WTC11 (cell line): Measurements from ENCODE around the gene CST8. TPM values are rescaled to one million over a fixed set of nuclear protein-coding genes. Genes with fewer than 3 reads are reported as not detected.
A peak's percentile ranks its signal among the peaks of the same experiment; 100 is the strongest.

Source experiments
- ATAC-seq: fragments of 200-7000 bp; cut with Tn5 transposase; 2 replicates; pipeline ENCODE4 v1.10.0; 2021; ENCODE audit warnings: mild to moderate bottlenecking, moderate library complexity
- CTCF ChIA-PET: fragments of 300-600 bp; sonication (Branson Sonifier 250); formaldehyde crosslinking; loops from one replicate; lab custom pipeline; 2021; ENCODE audit warnings: antibody characterized with exemption; lab: Charles Lee
- POLR2A ChIA-PET: fragments of 350-600 bp; sonication (Branson Sonifier 250); formaldehyde crosslinking; loops from one replicate; lab custom pipeline; 2021; ENCODE audit warnings: antibody characterized with exemption; lab: Charles Lee
- DNase-seq: peaks from one replicate; pipeline ENCODE4 v3.0.0; 2021; ENCODE audit warnings: low spot score
- H3K27ac Mint-ChIP-seq: 2 replicates; pipeline ENCODE4 v1.8.0; 2021; ENCODE audit warnings: mixed read lengths
- H3K27me3 Mint-ChIP-seq: 2 replicates; pipeline ENCODE4 v1.8.0; 2021; ENCODE audit warnings: low read depth, mild to moderate bottlenecking, moderate library complexity, mixed read lengths
- H3K36me3 Mint-ChIP-seq: 2 replicates; pipeline ENCODE4 v1.8.0; 2021; ENCODE audit warnings: mixed read lengths
- H3K4me1 Mint-ChIP-seq: 2 replicates; pipeline ENCODE4 v1.8.0; 2022; ENCODE audit warnings: mixed read lengths
- H3K4me3 Mint-ChIP-seq: 2 replicates; pipeline ENCODE4 v1.8.0; 2021; ENCODE audit warnings: mild to moderate bottlenecking, moderate library complexity, mixed read lengths
- H3K9me3 Mint-ChIP-seq: 2 replicates; pipeline ENCODE4 v1.8.0; 2021; ENCODE audit warnings: mixed read lengths
- ATF2 ChIP-seq: sonication (generic); formaldehyde crosslinking; IDR thresholded peaks from 2 replicates; pipeline ENCODE4 v1.8.1; 2022; ENCODE audit warnings: low read depth, missing genetic modification reagents, borderline replicate concordance
- CBFB ChIP-seq: sonication (generic); formaldehyde crosslinking; IDR thresholded peaks from 2 replicates; pipeline ENCODE4 v1.8.1; 2022; ENCODE audit warnings: mild to moderate bottlenecking, low read depth, missing genetic modification reagents
- E2F1 ChIP-seq: sonication (generic); formaldehyde crosslinking; IDR thresholded peaks from 2 replicates; pipeline ENCODE4 v1.8.0; 2022; ENCODE audit warnings: mild to moderate bottlenecking, missing genetic modification reagents
- FOXP1 ChIP-seq: sonication (generic); formaldehyde crosslinking; IDR thresholded peaks from 2 replicates; pipeline ENCODE4 v1.8.0; 2022; ENCODE audit warnings: missing genetic modification reagents, mild to moderate bottlenecking, moderate library complexity, borderline replicate concordance
- GABPB1 ChIP-seq: sonication (generic); formaldehyde crosslinking; IDR thresholded peaks from 2 replicates; pipeline ENCODE4 v1.8.1; 2023; ENCODE audit warnings: mild to moderate bottlenecking, missing genetic modification reagents
- IRF2 ChIP-seq: sonication (generic); formaldehyde crosslinking; IDR thresholded peaks from 2 replicates; pipeline ENCODE4 v1.8.0; 2022; ENCODE audit warnings: low read depth, missing genetic modification reagents, borderline replicate concordance
- JUN ChIP-seq: sonication (generic); formaldehyde crosslinking; IDR thresholded peaks from 2 replicates; pipeline ENCODE4 v1.8.0; 2023; ENCODE audit warnings: mild to moderate bottlenecking, missing genetic modification reagents
- KAT7 ChIP-seq: sonication (generic); formaldehyde crosslinking; IDR thresholded peaks from 2 replicates; pipeline ENCODE4 v1.8.1; 2023; ENCODE audit warnings: missing genetic modification reagents, mild to moderate bottlenecking, borderline replicate concordance
- MAX ChIP-seq: sonication (generic); formaldehyde crosslinking; IDR thresholded peaks from 2 replicates; pipeline ENCODE4 v1.8.0; 2022; ENCODE audit warnings: mild to moderate bottlenecking, missing genetic modification reagents
- RORB ChIP-seq: fragments of 250-450 bp; sonication (Bioruptor Pico); IDR thresholded peaks from 2 replicates; pipeline ENCODE4 v1.9.0; 2021; ENCODE audit warnings: mild to moderate bottlenecking
- SMAD4 ChIP-seq: sonication (generic); formaldehyde crosslinking; IDR thresholded peaks from 2 replicates; pipeline ENCODE4 v1.8.0; 2022; ENCODE audit warnings: mild to moderate bottlenecking, missing genetic modification reagents
- SP1 ChIP-seq: sonication (generic); formaldehyde crosslinking; conservative IDR thresholded peaks from 2 replicates; pipeline ENCODE4 v1.8.1; 2022; ENCODE audit warnings: missing genetic modification reagents
- TEAD4 ChIP-seq: sonication (generic); formaldehyde crosslinking; IDR thresholded peaks from 2 replicates; pipeline ENCODE4 v1.8.0; 2022; ENCODE audit warnings: mild to moderate bottlenecking, missing genetic modification reagents
- ZNF138 ChIP-seq: sonication (generic); formaldehyde crosslinking; conservative IDR thresholded peaks from 2 replicates; pipeline ENCODE4 v1.8.1; 2022; ENCODE audit warnings: mild to moderate bottlenecking, moderate library complexity, missing genetic modification reagents
- ZNF671 ChIP-seq: fragments of 250-450 bp; sonication (Bioruptor Pico); IDR thresholded peaks from 2 replicates; pipeline ENCODE4 v1.8.0; 2021; ENCODE audit warnings: mild to moderate bottlenecking
- ZSCAN18 ChIP-seq: fragments of 250-450 bp; sonication (Bioruptor Pico); IDR thresholded peaks from 2 replicates; pipeline ENCODE4 v2.1.2; 2022; ENCODE audit warnings: mild to moderate bottlenecking, moderate library complexity
- total RNA-seq: library from RNA; stranded (reverse); gene quantifications from 3 replicates; pipeline ENCODE4 v1.2.3, GENCODE V29; 2021
- TF ChIP-seq, protein P1 (sequence below): sonication (generic); formaldehyde crosslinking; IDR thresholded peaks from 2 replicates; pipeline ENCODE4 v1.8.1; 2023; ENCODE audit warnings: mild to moderate bottlenecking, missing genetic modification reagents, borderline replicate concordance
- TF ChIP-seq, protein P2 (sequence below): sonication (generic); formaldehyde crosslinking; conservative IDR thresholded peaks from 2 replicates; pipeline ENCODE4 v1.8.1; 2023; ENCODE audit warnings: mild to moderate bottlenecking, low read depth, missing genetic modification reagents, moderate library complexity
- TF ChIP-seq, protein P3 (sequence below): sonication (generic); formaldehyde crosslinking; IDR thresholded peaks from 2 replicates; pipeline ENCODE4 v1.8.0; 2022; ENCODE audit warnings: missing genetic modification reagents

CST8 gene
- total RNA-seq, 1 experiment from 2014 or later, result not detected

- TF ChIP-seq CBFB (no peak), E2F1 (no peak), IRF2 (CRISPR knock-in tag) (no peak), JUN (CRISPR knock-in tag) (no peak), ZSCAN18 (CRISPR knock-in tag) (no peak), GABPB1 (no peak), ZNF138 (CRISPR knock-in tag) (no peak)
Observed at GRCh38 chr20:23540624-23541023, 49.7 kb downstream of the CST8 start (continued).

GRCh38 chr20:23541330-23541729, 50.4 kb downstream of the CST8 start:
- no peak overlapping the region for H3K4me3 Mint-ChIP-seq
- H3K27me3 Mint-ChIP-seq, result peaks cover 4% of the 10 kb centered on the region; the same call in 1 of the 2 replicates
- ATAC-seq, result peak; percentile 79
- CTCF ChIA-PET, result interaction anchor here (1.2 kb wide), 1 partner anchor 99 kb away, joined by 3 read pairs; no protein-coding TSS in a partner anchor
- peaks cover 22% of the 10 kb centered on the region for H3K9me3 Mint-ChIP-seq
- POLR2A ChIA-PET, result no interaction called here
- DNase-seq, result no peak
- H3K27ac Mint-ChIP-seq, result no peak overlapping the region
- peaks cover 13% of the 10 kb centered on the region for H3K4me1 Mint-ChIP-seq
- no peak for TF ChIP-seq FOXP1
- TF ChIP-seq, protein P1, sequence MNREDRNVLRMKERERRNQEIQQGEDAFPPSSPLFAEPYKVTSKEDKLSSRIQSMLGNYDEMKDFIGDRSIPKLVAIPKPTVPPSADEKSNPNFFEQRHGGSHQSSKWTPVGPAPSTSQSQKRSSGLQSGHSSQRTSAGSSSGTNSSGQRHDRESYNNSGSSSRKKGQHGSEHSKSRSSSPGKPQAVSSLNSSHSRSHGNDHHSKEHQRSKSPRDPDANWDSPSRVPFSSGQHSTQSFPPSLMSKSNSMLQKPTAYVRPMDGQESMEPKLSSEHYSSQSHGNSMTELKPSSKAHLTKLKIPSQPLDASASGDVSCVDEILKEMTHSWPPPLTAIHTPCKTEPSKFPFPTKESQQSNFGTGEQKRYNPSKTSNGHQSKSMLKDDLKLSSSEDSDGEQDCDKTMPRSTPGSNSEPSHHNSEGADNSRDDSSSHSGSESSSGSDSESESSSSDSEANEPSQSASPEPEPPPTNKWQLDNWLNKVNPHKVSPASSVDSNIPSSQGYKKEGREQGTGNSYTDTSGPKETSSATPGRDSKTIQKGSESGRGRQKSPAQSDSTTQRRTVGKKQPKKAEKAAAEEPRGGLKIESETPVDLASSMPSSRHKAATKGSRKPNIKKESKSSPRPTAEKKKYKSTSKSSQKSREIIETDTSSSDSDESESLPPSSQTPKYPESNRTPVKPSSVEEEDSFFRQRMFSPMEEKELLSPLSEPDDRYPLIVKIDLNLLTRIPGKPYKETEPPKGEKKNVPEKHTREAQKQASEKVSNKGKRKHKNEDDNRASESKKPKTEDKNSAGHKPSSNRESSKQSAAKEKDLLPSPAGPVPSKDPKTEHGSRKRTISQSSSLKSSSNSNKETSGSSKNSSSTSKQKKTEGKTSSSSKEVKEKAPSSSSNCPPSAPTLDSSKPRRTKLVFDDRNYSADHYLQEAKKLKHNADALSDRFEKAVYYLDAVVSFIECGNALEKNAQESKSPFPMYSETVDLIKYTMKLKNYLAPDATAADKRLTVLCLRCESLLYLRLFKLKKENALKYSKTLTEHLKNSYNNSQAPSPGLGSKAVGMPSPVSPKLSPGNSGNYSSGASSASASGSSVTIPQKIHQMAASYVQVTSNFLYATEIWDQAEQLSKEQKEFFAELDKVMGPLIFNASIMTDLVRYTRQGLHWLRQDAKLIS, result no peak
- TF ChIP-seq CBFB, result no peak
- no peak for TF ChIP-seq SP1 (CRISPR knock-in tag)
- no peak for TF ChIP-seq RORB (CRISPR knock-in tag)
- TF ChIP-seq KAT7, result no peak
- TF ChIP-seq, protein P2, sequence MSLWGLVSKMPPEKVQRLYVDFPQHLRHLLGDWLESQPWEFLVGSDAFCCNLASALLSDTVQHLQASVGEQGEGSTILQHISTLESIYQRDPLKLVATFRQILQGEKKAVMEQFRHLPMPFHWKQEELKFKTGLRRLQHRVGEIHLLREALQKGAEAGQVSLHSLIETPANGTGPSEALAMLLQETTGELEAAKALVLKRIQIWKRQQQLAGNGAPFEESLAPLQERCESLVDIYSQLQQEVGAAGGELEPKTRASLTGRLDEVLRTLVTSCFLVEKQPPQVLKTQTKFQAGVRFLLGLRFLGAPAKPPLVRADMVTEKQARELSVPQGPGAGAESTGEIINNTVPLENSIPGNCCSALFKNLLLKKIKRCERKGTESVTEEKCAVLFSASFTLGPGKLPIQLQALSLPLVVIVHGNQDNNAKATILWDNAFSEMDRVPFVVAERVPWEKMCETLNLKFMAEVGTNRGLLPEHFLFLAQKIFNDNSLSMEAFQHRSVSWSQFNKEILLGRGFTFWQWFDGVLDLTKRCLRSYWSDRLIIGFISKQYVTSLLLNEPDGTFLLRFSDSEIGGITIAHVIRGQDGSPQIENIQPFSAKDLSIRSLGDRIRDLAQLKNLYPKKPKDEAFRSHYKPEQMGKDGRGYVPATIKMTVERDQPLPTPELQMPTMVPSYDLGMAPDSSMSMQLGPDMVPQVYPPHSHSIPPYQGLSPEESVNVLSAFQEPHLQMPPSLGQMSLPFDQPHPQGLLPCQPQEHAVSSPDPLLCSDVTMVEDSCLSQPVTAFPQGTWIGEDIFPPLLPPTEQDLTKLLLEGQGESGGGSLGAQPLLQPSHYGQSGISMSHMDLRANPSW, result no peak
- TF ChIP-seq E2F1, result no peak
- no peak for TF ChIP-seq TEAD4
- TF ChIP-seq, protein P3, sequence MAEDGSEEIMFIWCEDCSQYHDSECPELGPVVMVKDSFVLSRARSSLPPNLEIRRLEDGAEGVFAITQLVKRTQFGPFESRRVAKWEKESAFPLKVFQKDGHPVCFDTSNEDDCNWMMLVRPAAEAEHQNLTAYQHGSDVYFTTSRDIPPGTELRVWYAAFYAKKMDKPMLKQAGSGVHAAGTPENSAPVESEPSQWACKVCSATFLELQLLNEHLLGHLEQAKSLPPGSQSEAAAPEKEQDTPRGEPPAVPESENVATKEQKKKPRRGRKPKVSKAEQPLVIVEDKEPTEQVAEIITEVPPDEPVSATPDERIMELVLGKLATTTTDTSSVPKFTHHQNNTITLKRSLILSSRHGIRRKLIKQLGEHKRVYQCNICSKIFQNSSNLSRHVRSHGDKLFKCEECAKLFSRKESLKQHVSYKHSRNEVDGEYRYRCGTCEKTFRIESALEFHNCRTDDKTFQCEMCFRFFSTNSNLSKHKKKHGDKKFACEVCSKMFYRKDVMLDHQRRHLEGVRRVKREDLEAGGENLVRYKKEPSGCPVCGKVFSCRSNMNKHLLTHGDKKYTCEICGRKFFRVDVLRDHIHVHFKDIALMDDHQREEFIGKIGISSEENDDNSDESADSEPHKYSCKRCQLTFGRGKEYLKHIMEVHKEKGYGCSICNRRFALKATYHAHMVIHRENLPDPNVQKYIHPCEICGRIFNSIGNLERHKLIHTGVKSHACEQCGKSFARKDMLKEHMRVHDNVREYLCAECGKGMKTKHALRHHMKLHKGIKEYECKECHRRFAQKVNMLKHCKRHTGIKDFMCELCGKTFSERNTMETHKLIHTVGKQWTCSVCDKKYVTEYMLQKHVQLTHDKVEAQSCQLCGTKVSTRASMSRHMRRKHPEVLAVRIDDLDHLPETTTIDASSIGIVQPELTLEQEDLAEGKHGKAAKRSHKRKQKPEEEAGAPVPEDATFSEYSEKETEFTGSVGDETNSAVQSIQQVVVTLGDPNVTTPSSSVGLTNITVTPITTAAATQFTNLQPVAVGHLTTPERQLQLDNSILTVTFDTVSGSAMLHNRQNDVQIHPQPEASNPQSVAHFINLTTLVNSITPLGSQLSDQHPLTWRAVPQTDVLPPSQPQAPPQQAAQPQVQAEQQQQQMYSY (CRISPR knock-in tag), result no peak
- no peak for TF ChIP-seq MAX (CRISPR knock-in tag)
- TF ChIP-seq ATF2 (CRISPR knock-in tag), result no peak
- TF ChIP-seq SMAD4 (CRISPR knock-in tag), result no peak
- no peak for TF ChIP-seq ZNF671 (CRISPR knock-in tag)
- TF ChIP-seq, all 79 proteins: peak for 0
- no peaks in the 10 kb centered on the region for H3K36me3 Mint-ChIP-seq
